SK-N-SH (cell line): ENCODE measurements around the gene TOR2A. TPM values are rescaled to one million over a fixed set of nuclear protein-coding genes. Genes with fewer than 3 reads are reported as not detected.

Source experiments
- CTCF ChIA-PET: fragments of 300-600, 350-600 bp; formaldehyde crosslinking; extraction: SDS; loops from one replicate; lab custom pipeline; 2021; lab: Yijun Ruan, JAX
- POLR2A ChIA-PET: fragments of 350-600 bp; sonication (Branson Sonifier 250); formaldehyde crosslinking; extraction: SDS; loops from one replicate; lab custom pipeline; 2020; ENCODE audit warnings: antibody characterized with exemption, inconsistent platforms; lab: Yijun Ruan, JAX
- DNase-seq: peaks from one replicate; pipeline ENCODE4 v3.0.0; 2012
- H2AFZ ChIP-seq: fragments of 200-600 bp; sonication (generic); 2 replicates; pipeline ENCODE4 v1.8.1; 2016; ENCODE audit warnings: antibody characterized with exemption, mild to moderate bottlenecking, low read depth
- H3F3A ChIP-seq: fragments of 200-600 bp; sonication (generic); replicated peaks from 2 replicates; pipeline ENCODE3; 2016; ENCODE audit warnings: antibody characterized with exemption, mild to moderate bottlenecking; ENCODE audit not compliant: insufficient read depth
- H3K27ac ChIP-seq, 2 experiments: fragments of 200-500 bp in 1 of 2; fragments of 200-600 bp in 1 of 2; sonication (Bioruptor generic) in 1 of 2; sonication (generic), shearing (Covaris generic) in 1 of 2; 2 replicates each; pipeline versions ENCODE4 v1.5.1 to v1.6.1; 2014 to 2016; ENCODE audit warnings: low read depth in 2 of 2, inconsistent platforms in 1 of 2, low read length in 1 of 2, mild to moderate bottlenecking in 1 of 2, mixed read lengths in 1 of 2
- H3K27me3 ChIP-seq: fragments of 200-600 bp; sonication (generic), shearing (Covaris generic); 2 replicates; pipeline ENCODE4 v1.6.1; 2016; ENCODE audit warnings: mixed run types; ENCODE audit not compliant: insufficient read depth
- H3K36me3 ChIP-seq, 2 experiments: fragments of 200-500 bp in 1 of 2; fragments of 200-600 bp in 1 of 2; sonication (Bioruptor generic) in 1 of 2; sonication (generic) in 1 of 2; replicated peaks in 1 of 2; 2 replicates each; pipeline versions ENCODE3 to v1.5.1; 2014 to 2016; ENCODE audit warnings: low read length in 1 of 2, mild to moderate bottlenecking in 1 of 2; ENCODE audit not compliant: insufficient read depth in 2 of 2, control insufficient read depth in 1 of 2
- H3K4me1 ChIP-seq, 2 experiments: fragments of 200-500 bp in 1 of 2; fragments of 200-600 bp in 1 of 2; sonication (Bioruptor generic) in 1 of 2; sonication (generic), shearing (Covaris generic) in 1 of 2; 2 replicates each; pipeline versions ENCODE4 v1.5.1 to v1.6.1; 2014 to 2016; ENCODE audit warnings: low read depth in 1 of 2, low read length in 1 of 2, mixed run types in 1 of 2; ENCODE audit not compliant: insufficient read depth in 2 of 2, control insufficient read depth in 1 of 2
- H3K4me2 ChIP-seq: fragments of 200-600 bp; sonication (generic), shearing (Covaris generic); 2 replicates; pipeline ENCODE4 v1.6.1; 2017; ENCODE audit warnings: mixed run types
- H3K4me3 ChIP-seq, 2 experiments: fragments of 200-500 bp in 1 of 2; fragments of 200-600 bp in 1 of 2; sonication (Bioruptor generic) in 1 of 2; sonication (generic), shearing (Covaris generic) in 1 of 2; 2 replicates each; pipeline versions ENCODE4 v1.5.1 to v1.8.1; 2014 to 2016; ENCODE audit warnings: low read depth in 2 of 2, inconsistent platforms in 1 of 2, low read length in 1 of 2, mild to moderate bottlenecking in 1 of 2, mixed read lengths in 1 of 2, moderate library complexity in 1 of 2
- H3K79me2 ChIP-seq: fragments of 200-600 bp; sonication (generic); 2 replicates; pipeline ENCODE4 v1.8.1; 2017; ENCODE audit warnings: mild to moderate bottlenecking; ENCODE audit not compliant: insufficient read depth
- H3K9ac ChIP-seq: fragments of 200-600 bp; sonication (generic); 2 replicates; pipeline ENCODE4 v1.6.1; 2017; ENCODE audit warnings: mixed run types
- H3K9me2 ChIP-seq: fragments of 200-600 bp; sonication (generic); 2 replicates; pipeline ENCODE4 v1.6.1; 2017; ENCODE audit warnings: mixed run types
- H3K9me3 ChIP-seq: fragments of 200-600 bp; sonication (generic); 2 replicates; pipeline ENCODE4 v1.6.1; 2017; ENCODE audit warnings: mixed run types, mild to moderate bottlenecking, moderate library complexity
- H4K20me1 ChIP-seq: fragments of 200-600 bp; sonication (generic); 2 replicates; pipeline ENCODE4 v1.6.1; 2017; ENCODE audit warnings: mild to moderate bottlenecking, mixed run types; ENCODE audit not compliant: insufficient read depth
- GATA2 ChIP-seq: sonication (generic); formaldehyde crosslinking; IDR thresholded peaks from 2 replicates; pipeline ENCODE4 v1.5.0; 2020; ENCODE audit warnings: mild to moderate bottlenecking, missing genetic modification reagents
- JUND ChIP-seq: IDR thresholded peaks from 2 replicates; pipeline ENCODE4 v1.4.0; 2012
- MEF2A ChIP-seq: IDR thresholded peaks from 2 replicates; pipeline ENCODE4 v1.4.0; 2012; ENCODE audit warnings: low read depth, borderline replicate concordance
- NFIC ChIP-seq: IDR thresholded peaks from 2 replicates; pipeline ENCODE4 v1.4.0; 2012; ENCODE audit warnings: borderline replicate concordance
- RCOR1 ChIP-seq: fragments of 150-350 bp; IDR thresholded peaks from 2 replicates; pipeline ENCODE4 v1.6.1; 2017; ENCODE audit warnings: antibody characterized with exemption, low read length
- RFX5 ChIP-seq: IDR thresholded peaks from 2 replicates; pipeline ENCODE4 v1.6.1; 2012; ENCODE audit warnings: mild to moderate bottlenecking, improper control_type of control experiment, low read length
- RXRA ChIP-seq: IDR thresholded peaks from 2 replicates; pipeline ENCODE4 v1.4.0; 2012; ENCODE audit warnings: low read depth, mild to moderate bottlenecking, borderline replicate concordance
- SIN3A ChIP-seq: IDR thresholded peaks from 2 replicates; pipeline ENCODE4 v1.6.1; 2012; ENCODE audit warnings: low read depth, mild to moderate bottlenecking, low read length, moderate library complexity, borderline replicate concordance
- TCF12 ChIP-seq: IDR thresholded peaks from 2 replicates; pipeline ENCODE4 v1.4.0; 2012
- TEAD4 ChIP-seq: IDR thresholded peaks from 2 replicates; pipeline ENCODE4 v1.4.0; 2012; ENCODE audit warnings: mild to moderate bottlenecking, borderline replicate concordance; ENCODE audit not compliant: insufficient read depth
- WGBS: methylation state at CpG from one replicate; pipeline ENCODE4 v1.1.6; 2017; ENCODE audit warnings: low lambda C conversion rate; 5-methylcytosine and 5-hydroxymethylcytosine counted together
- polyA plus RNA-seq, 3 experiments: library from polyadenylated mRNA; depleted of rRNA; stranded (reverse); fragments of >200 nt; gene quantifications; 2 replicates each; pipeline ENCODE4 v1.2.3, GENCODE V29; 2012
- TF ChIP-seq, protein P1 (sequence below): fragments of 150-350 bp; IDR thresholded peaks from 2 replicates; pipeline ENCODE4 v1.6.1; 2017; ENCODE audit warnings: antibody characterized with exemption, low read length, low read depth, borderline replicate concordance
- TF ChIP-seq, protein P2 (sequence below): IDR thresholded peaks from 2 replicates; pipeline ENCODE4 v1.4.0; 2012; ENCODE audit warnings: low read depth, borderline replicate concordance
- TF ChIP-seq, protein P3 (sequence below): IDR thresholded peaks from 2 replicates; pipeline ENCODE4 v1.4.0; 2012; ENCODE audit warnings: low read depth, borderline replicate concordance

TOR2A gene
- polyA plus RNA-seq, 1 of the 3 experiments (the other 2 are of a cell fraction) = 17.2 TPM

DNA sequence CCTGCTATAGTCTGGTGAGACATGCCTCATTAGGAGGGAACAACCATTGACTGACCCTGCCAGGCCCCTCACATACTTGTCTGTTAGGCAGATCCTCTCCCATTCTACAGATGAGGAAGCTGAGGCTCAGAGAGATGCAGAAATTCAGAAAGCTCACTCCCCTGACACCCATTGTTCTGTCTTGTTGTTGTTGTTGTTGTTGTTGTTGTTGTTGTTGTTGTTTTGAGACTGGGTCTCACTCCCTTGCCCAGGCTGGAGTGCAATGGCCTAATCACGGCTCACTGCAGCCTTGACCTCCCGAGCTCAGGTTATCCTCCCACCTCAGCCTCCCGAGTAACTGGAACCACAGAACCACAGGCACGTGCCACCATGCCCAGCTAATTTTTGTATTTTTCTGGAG, 41.4 kb downstream of the TOR2A start (continued):
- TF ChIP-seq, protein P1, sequence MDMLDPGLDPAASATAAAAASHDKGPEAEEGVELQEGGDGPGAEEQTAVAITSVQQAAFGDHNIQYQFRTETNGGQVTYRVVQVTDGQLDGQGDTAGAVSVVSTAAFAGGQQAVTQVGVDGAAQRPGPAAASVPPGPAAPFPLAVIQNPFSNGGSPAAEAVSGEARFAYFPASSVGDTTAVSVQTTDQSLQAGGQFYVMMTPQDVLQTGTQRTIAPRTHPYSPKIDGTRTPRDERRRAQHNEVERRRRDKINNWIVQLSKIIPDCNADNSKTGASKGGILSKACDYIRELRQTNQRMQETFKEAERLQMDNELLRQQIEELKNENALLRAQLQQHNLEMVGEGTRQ = no peak

DNA sequence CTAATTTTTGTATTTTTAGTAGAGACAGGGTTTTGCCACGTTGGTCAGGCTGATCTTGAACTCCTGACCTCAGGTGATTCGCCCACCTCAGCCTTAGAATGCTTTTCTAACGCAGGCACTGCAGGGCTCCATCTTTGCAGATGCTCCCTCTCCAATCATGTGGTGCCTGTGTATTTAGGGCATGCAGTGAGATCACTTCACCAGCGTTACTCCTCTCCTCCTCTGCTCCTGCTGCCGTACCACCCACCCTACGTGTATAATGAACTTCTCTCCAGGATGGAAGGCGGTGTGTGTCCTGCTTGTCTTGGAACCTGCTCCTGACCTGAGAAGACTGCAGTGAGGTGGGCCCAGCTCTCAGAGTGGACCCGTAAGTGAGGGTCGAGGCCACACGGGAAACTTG, 42.0 kb downstream of the TOR2A start:
- Histone ChIP-seq H3K27ac (no peak overlapping the region), H3F3A (peaks cover 9% of the 10 kb centered on the region), H3K4me2 (no peak overlapping the region), H3K79me2 (no peaks in the 10 kb centered on the region), H3K36me3 (peaks cover 11 to 37% of the 10 kb centered on the region in 2 experiments), H3K4me3 (no peak overlapping the region), H3K4me1 (peaks cover 0 to 3% of the 10 kb centered on the region in 2 experiments; a peak in 1 of 4 replicates), H2AFZ (no peak overlapping the region), H4K20me1 (no peaks in the 10 kb centered on the region), H3K27me3 (no peaks in the 10 kb centered on the region), H3K9me3 (no peaks in the 10 kb centered on the region), H3K9ac (no peak overlapping the region), H3K9me2 (no peaks in the 10 kb centered on the region)
- CTCF ChIA-PET = interaction anchor here (1.3 to 1.6 kb wide), 2 partner anchors 13 to 229 kb away, joined by 3 to 5 read pairs; no protein-coding TSS in a partner anchor
- POLR2A ChIA-PET = no interaction called here
- 93% methylated on average over 10 of the region's 10 CpGs for WGBS
- TF ChIP-seq GATA2 (no peak), RXRA (no peak), NFIC (no peak), MEF2A (no peak), TEAD4 (no peak), RCOR1 (no peak), TCF12 (no peak), SIN3A (no peak), RFX5 (no peak), JUND (no peak)
- TF ChIP-seq, protein P1 = no peak
- TF ChIP-seq, protein P2, sequence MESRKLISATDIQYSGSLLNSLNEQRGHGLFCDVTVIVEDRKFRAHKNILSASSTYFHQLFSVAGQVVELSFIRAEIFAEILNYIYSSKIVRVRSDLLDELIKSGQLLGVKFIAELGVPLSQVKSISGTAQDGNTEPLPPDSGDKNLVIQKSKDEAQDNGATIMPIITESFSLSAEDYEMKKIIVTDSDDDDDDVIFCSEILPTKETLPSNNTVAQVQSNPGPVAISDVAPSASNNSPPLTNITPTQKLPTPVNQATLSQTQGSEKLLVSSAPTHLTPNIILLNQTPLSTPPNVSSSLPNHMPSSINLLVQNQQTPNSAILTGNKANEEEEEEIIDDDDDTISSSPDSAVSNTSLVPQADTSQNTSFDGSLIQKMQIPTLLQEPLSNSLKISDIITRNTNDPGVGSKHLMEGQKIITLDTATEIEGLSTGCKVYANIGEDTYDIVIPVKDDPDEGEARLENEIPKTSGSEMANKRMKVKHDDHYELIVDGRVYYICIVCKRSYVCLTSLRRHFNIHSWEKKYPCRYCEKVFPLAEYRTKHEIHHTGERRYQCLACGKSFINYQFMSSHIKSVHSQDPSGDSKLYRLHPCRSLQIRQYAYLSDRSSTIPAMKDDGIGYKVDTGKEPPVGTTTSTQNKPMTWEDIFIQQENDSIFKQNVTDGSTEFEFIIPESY = no peak
- TF ChIP-seq, protein P3, sequence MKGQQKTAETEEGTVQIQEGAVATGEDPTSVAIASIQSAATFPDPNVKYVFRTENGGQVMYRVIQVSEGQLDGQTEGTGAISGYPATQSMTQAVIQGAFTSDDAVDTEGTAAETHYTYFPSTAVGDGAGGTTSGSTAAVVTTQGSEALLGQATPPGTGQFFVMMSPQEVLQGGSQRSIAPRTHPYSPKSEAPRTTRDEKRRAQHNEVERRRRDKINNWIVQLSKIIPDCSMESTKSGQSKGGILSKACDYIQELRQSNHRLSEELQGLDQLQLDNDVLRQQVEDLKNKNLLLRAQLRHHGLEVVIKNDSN = no peak
- DNase-seq = no peak
